ENCODE measurements around the gene ATP13A4. TPM values are rescaled to one million over a fixed set of nuclear protein-coding genes. Genes with fewer than 3 reads are reported as not detected.

Gene ATP13A4
- total RNA-seq, 1 experiment from 2014 or later, result not detected

- Histone ChIP-seq H3K36me3 (no peaks in the 10 kb centered on the region), H3K27me3 (replicated peaks) (no peaks in the 10 kb centered on the region), H3K4me1 (replicated peaks) (no peaks in the 10 kb centered on the region), H3K27ac (no peak overlapping the region), H3K4me3 (no peak overlapping the region), H3K9me3 (replicated peaks) (no peaks in the 10 kb centered on the region)
- DNase-seq (ENCODE audit: low read depth in 1 of 2, low spot score in 2 of 2), result no peak
Measured at GRCh38 chr3:193377591-193377990, 177.1 kb downstream of the ATP13A4 start.

GRCh38 chr3:193375614-193376013, 179.1 kb downstream of the ATP13A4 start:
- DNase-seq (ENCODE audit: low read depth in 1 of 2, low spot score in 2 of 2), result no peak
- no peak overlapping the region for H3K27ac ChIP-seq
- no peaks in the 10 kb centered on the region for H3K27me3 ChIP-seq (replicated peaks)
- no peaks in the 10 kb centered on the region for H3K4me1 ChIP-seq (replicated peaks)
- H3K36me3 ChIP-seq, result no peaks in the 10 kb centered on the region
- no peaks in the 10 kb centered on the region for H3K9me3 ChIP-seq (replicated peaks)
- H3K4me3 ChIP-seq, result no peak overlapping the region

- H3K27me3 ChIP-seq (replicated peaks), result no peaks in the 10 kb centered on the region
- H3K9me3 ChIP-seq (replicated peaks), result no peaks in the 10 kb centered on the region
- no peaks in the 10 kb centered on the region for H3K4me1 ChIP-seq (replicated peaks)
- H3K36me3 ChIP-seq, result no peaks in the 10 kb centered on the region
- no peak overlapping the region for H3K27ac ChIP-seq
- H3K4me3 ChIP-seq, result no peak overlapping the region
- DNase-seq (ENCODE audit: low read depth in 1 of 2, low spot score in 2 of 2), result no peak
Measured at GRCh38 chr3:193372783-193373182, 181.9 kb downstream of the ATP13A4 start.

- no peak for DNase-seq (ENCODE audit: low read depth in 1 of 2, low spot score in 2 of 2)
- no peak overlapping the region for H3K4me3 ChIP-seq
- no peaks in the 10 kb centered on the region for H3K4me1 ChIP-seq (replicated peaks)
- no peaks in the 10 kb centered on the region for H3K9me3 ChIP-seq (replicated peaks)
- H3K36me3 ChIP-seq, result no peaks in the 10 kb centered on the region
- H3K27me3 ChIP-seq (replicated peaks), result no peaks in the 10 kb centered on the region
- H3K27ac ChIP-seq, result no peak overlapping the region
Measured at GRCh38 chr3:193367868-193368267, 186.8 kb downstream of the ATP13A4 start.

GRCh38 chr3:193357291-193357690, 197.4 kb downstream of the ATP13A4 start:
- no peaks in the 10 kb centered on the region for H3K27me3 ChIP-seq (replicated peaks)
- no peak for DNase-seq (ENCODE audit: low read depth in 1 of 2, low spot score in 2 of 2)
- no peaks in the 10 kb centered on the region for H3K4me1 ChIP-seq (replicated peaks)
- no peaks in the 10 kb centered on the region for H3K36me3 ChIP-seq
- H3K4me3 ChIP-seq, result no peak overlapping the region
- H3K9me3 ChIP-seq (replicated peaks), result no peaks in the 10 kb centered on the region
- no peak overlapping the region for H3K27ac ChIP-seq

GRCh38 chr3:193354423-193354822, 200.3 kb downstream of the ATP13A4 start:
- Histone ChIP-seq H3K27me3 (replicated peaks) (no peaks in the 10 kb centered on the region), H3K27ac (no peak overlapping the region), H3K36me3 (no peaks in the 10 kb centered on the region), H3K4me3 (no peak overlapping the region), H3K4me1 (replicated peaks) (no peaks in the 10 kb centered on the region), H3K9me3 (replicated peaks) (no peaks in the 10 kb centered on the region)
- no peak for DNase-seq (ENCODE audit: low read depth in 1 of 2, low spot score in 2 of 2)

Other genes with a start within 250 kb of the ATP13A4 start
- not detected in 2 replicates for gene ATP13A5, start 176.1 kb downstream of the ATP13A4 start, total RNA-seq (2014; rRNA removed; shearing (Covaris generic))
- 76.1 and 104 TPM in 2 replicates for gene OPA1, start 38.3 kb upstream of the ATP13A4 start, total RNA-seq (2014; rRNA removed; shearing (Covaris generic))

All from SJSA1 (cell line).